GM19193 (cell line): ENCODE measurements around the gene PRDM11.

Source experiments
- POLR2A ChIP-seq: IDR thresholded peaks from 4 replicates; pipeline ENCODE4 v1.6.1; 2011; ENCODE audit not compliant: insufficient read depth, insufficient read length; ENCODE audit errors: extremely low read depth

The PRDM11 gene

DNA sequence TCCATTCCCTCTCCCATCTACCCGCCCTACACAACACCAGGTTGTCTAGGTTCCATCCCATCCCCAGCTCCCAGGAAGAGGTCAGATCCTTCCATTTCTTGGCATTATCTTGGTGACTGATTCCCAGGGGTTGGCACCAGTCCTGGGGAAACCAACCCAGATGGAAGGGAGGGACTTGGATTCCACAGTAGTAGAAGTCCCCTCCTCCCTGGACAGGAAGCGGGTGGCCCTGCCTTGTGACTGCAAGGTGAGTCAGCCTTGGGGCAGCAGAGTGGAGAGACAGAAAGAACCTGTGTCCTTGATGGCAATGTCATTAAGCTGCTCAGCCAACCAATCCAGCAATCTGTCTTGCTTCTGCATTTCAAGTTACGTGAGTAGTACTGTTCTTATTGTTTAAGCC lies 113.2 kb downstream of the PRDM11 start:
- TF ChIP-seq POLR2A = no peak

- no peak for TF ChIP-seq POLR2A
Measured at GRCh38 chr11:45260071-45260470, 113.6 kb downstream of the PRDM11 start.

- TF ChIP-seq POLR2A = no peak
Measured at GRCh38 chr11:45262900-45263299, 116.5 kb downstream of the PRDM11 start.

GRCh38 chr11:45263773-45264172 lies 117.3 kb downstream of the PRDM11 start:
- no peak for TF ChIP-seq POLR2A

DNA sequence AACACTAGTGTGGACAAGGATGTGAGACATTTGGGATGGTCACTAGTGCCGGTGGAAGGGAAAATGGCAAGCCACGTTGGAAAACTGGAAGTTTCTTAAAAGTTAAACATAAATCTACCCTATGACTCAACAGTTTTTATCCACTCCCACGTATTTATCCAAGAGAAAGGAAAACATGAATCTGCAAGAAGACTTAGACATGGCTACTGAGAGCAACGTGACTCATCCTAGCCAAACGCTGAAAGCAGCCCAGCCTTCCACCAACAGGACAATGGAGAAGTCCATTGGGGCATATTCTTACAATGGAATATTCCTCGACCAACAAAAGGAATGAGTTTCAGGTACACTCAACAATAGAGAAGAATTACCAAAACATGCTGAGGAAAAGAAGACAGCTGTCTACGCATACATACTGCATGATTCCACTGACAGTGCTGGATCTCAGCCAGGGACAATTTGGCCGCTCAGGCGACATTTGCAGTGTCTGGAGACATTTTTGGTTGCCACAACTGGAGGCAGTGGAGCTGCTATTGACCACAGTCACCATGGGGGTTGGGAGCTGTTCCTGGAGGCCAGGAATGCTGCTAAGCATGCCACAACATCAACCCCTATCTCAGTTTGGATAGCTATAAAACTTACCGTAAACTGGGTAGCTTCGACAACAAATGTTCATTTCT lies 118.5 kb downstream of the PRDM11 start:
- TF ChIP-seq POLR2A = no peak

DNA sequence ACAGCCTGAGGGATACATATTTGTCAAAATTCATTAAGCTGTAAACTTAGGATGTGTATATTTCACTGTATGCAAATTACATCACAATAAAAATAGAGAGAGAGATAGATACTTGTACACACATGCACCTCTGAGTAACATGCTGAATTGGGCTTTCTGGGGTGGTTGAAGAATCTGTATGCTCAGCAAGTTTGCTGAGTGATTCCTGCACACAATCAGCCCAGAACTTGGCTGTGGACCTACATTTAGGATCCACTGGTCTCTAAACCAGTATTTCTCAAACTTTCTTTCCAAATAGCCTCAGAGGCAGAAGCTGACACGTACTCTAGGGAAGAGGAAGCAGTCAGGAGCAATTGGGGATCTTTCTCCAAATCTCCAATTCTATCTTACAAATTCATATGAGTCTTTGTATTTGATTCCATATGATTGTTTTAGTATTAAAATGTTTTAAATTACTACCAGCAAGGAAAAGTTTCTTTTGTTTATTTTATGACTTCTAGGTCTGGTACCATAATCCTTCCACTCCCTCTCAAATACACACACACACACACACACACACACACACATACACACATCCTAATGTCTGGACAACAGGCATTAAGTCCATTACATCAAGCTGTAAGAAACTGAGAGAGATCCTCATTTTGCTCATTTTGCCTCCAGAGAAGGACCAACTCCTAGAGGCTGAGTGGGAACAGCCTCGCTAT lies 119.7 kb downstream of the PRDM11 start:
- no peak for TF ChIP-seq POLR2A

DNA sequence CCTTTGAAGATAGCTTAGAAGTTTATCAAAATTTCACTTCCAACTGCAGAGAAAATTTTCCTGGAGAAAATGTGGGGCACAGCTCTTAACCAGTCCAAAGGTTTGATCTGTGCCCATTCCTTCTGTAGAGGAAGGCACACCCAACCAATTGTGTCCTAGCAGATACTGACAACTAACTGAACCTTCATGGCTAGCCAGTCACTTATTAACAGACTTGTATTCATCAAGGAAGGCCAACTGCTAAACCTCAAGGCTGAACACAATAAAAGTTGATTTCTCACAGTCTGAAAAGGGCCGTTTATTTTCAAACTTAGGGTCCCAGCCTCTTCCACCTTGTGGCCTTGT lies 120.2 kb downstream of the PRDM11 start:
- TF ChIP-seq POLR2A = no peak

DNA sequence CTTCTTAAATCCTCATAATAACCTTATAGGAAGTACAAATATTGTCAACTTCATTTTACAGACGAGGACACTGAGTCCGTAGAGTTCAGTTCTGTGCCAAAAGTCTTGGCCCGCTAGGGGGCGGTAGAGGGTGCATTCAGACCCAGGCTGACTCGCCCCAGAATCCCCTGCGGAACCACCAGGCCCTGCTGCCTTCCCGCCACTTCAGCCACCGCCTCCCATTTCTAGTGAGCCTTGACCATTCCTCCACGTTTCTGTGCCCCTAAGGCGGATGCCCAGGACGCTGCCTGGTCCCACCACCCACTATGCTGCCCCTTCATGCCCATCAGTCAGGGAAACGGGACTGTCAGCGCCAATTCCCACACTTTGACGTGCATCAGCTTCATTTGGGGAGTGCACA lies 120.6 kb downstream of the PRDM11 start:
- TF ChIP-seq POLR2A = no peak

DNA sequence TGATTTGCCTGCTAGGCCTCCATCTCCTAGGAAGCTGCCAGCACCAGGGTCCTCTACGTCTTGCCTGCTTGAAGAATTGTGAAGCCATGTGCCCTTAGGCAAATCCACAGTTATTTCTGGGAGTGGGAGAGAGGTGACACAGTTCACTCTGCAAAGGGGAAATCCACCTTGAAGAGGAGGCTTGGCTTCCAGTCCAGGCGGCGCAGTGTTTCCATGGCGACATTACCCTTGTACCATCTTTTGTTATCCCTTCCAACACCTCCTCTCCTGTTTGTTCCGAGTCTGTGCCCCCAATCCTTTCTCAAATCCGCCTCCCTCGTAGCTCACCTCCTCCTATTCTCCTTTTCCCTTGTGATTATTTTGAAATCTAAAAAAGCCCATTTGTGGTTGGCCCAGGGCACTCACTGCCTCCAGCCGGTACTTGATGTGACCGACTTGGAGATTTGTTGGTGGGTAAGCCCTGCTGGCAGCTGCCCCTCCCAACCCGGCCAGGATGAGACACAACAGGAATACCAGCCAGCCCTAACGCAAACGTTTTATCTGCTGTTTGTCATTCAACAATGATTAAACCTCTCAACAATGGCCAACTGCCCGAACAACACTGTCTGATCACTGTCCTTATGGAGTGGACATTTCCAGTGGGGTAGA lies 121.3 kb downstream of the PRDM11 start:
- no peak for TF ChIP-seq POLR2A

GRCh38 chr11:45269678-45270077 lies 123.2 kb downstream of the PRDM11 start:
- no peak for TF ChIP-seq POLR2A

DNA sequence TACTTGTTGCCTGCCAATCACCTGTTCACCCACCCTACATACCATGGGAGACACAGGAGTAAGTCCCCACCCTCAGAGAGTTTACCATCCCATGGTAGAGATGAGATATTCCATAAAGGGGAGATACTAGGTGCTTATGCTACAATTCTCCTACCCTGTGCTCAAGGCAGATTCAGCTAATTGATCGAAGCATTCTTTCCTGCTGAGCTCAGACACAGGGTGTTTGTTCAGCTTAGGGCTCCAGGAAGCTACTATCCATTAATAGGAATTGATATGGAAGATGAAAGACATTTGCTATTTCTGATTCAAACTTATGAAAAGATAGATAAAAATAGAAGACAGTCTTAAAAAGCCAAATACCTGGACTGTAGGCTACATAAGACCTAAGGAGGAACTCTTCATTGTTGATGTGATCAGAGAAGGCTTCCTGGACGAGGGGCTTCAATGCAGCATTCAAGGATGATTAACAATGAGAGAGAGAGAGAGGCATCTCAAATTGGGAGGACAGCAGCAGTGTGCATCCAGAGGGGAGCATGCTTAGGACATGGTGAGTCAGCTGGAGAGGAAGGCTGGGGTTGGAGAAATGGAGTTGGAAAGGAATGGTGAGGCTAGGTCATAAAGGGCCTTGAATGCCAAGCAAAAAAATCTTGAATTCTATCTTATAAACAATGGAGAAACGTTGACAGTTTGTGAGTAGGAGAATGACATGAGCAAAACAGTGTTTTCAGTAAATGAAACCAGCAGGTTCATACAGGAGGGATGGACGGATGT lies 124.7 kb downstream of the PRDM11 start:
- no peak for TF ChIP-seq POLR2A

DNA sequence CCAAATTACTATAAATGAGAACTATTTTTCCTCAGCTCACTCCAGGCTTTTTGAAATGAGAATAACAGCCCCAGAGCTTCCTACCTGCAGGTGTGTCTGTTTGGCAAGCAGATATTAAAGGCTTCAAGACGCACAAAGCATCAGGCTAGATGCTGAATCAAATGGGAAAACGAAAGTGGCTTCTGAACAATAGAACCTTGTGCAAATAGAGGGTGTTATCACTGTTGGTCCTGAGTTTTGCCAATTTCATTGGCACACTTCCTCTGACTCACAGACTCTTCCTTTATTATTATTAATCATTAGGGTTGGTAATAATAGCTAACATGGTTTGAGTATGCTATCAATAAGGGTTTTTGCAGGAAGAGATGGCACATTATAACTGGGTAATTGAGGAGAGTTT lies 126.3 kb downstream of the PRDM11 start:
- TF ChIP-seq POLR2A = no peak

DNA sequence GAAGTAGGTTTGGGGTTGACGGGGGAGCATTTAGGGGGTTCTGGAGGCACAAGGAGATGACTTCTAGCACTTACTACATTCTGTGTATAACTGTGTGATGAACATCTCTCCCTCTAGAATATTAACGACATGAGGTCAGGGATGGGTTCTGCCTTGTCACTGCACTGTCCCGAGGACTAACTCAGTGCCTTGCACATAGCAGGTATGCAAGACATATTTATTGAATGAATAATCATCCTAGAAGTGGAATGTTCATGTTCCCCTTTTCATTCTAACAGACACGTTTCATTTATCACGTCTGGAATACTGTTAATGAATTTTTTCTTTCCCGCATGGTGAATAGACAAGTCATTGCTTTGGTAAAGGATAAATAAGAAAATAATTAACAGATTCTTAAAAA lies 127.1 kb downstream of the PRDM11 start:
- no peak for TF ChIP-seq POLR2A

DNA sequence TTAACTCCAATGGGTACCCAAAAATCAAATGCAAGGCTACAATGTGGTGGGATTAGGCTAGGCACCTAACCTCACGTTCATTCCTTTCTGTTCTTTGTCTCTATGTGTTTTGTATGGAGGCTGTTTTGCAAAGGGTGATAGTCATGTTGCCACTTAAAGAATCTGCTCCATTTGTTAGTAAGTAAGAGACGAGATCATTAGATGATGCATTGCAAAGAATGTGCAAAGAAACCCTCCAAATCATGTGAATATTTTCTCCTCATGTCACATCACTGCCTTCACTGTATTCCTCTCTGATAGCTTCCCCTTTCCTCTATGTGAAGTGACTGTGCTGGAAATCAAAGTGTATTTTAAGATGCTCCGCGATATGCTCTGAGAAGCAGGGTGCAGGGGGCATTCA lies 127.8 kb downstream of the PRDM11 start:
- no peak for TF ChIP-seq POLR2A

- TF ChIP-seq POLR2A = no peak
Measured at GRCh38 chr11:45275828-45276227, 129.4 kb downstream of the PRDM11 start.
